Hepatocyte (in vitro differentiated cells): ENCODE data around the gene PSMD12. TPM values are rescaled to one million over a fixed set of nuclear protein-coding genes. Genes with fewer than 3 reads are reported as not detected.
"Not testable (repeated sequence)": the region's sequence is repeated elsewhere in the genome, so short reads cannot be mapped to it uniquely, and the experiment has no call there.

Source experiments
- DNase-seq: peaks from one replicate; pipeline ENCODE4 v3.0.0-alpha.2; 2016; ENCODE audit warnings: low spot score
- H2AFZ ChIP-seq: fragments of 200-600 bp; sonication (generic); 2 replicates; pipeline ENCODE4 v1.6.0; 2016; ENCODE audit warnings: antibody characterized with exemption, mild to moderate bottlenecking
- H3K27ac ChIP-seq: fragments of 200-600 bp; sonication (generic); 2 replicates; pipeline ENCODE4 v1.5.1; 2016; ENCODE audit warnings: mild to moderate bottlenecking
- H3K27me3 ChIP-seq: fragments of 200-600 bp; sonication (generic); 2 replicates; pipeline ENCODE4 v1.6.1; 2016
- H3K36me3 ChIP-seq: fragments of 200-600 bp; sonication (generic); replicated peaks from 2 replicates; pipeline ENCODE4 v1.5.1; 2016; ENCODE audit warnings: low read depth; ENCODE audit not compliant: insufficient read depth
- H3K4me1 ChIP-seq: fragments of 200-600 bp; sonication (generic); 2 replicates; pipeline ENCODE4 v1.5.1; 2016; ENCODE audit warnings: mild to moderate bottlenecking, moderate library complexity; ENCODE audit not compliant: insufficient read depth
- H3K4me2 ChIP-seq: fragments of 200-600 bp; sonication (generic); 2 replicates; pipeline ENCODE4 v1.6.0; 2016
- H3K4me3 ChIP-seq: fragments of 200-600 bp; sonication (generic); 2 replicates; pipeline ENCODE4 v1.5.1; 2016; ENCODE audit warnings: mild to moderate bottlenecking
- H3K79me2 ChIP-seq: fragments of 200-600 bp; sonication (generic); 2 replicates; pipeline ENCODE4 v1.6.0; 2017; ENCODE audit warnings: mild to moderate bottlenecking
- H3K9me2 ChIP-seq: fragments of 200-600 bp; sonication (generic); replicated peaks from 2 replicates; pipeline ENCODE4 v1.6.0; 2017; ENCODE audit warnings: mild to moderate bottlenecking; ENCODE audit not compliant: insufficient read depth
- H3K9me3 ChIP-seq: fragments of 200-600 bp; sonication (generic); 2 replicates; pipeline ENCODE4 v1.5.1; 2016; ENCODE audit warnings: low read depth, mild to moderate bottlenecking
- H4K20me1 ChIP-seq: fragments of 200-600 bp; sonication (generic); 2 replicates; pipeline ENCODE4 v1.6.0; 2016; ENCODE audit warnings: mild to moderate bottlenecking; ENCODE audit not compliant: insufficient read depth, poor library complexity, severe bottlenecking
- CTCF ChIP-seq: fragments of 200-600 bp; sonication (generic); IDR thresholded peaks from 2 replicates; pipeline ENCODE4 v1.5.1; 2016; ENCODE audit warnings: antibody characterized with exemption, mild to moderate bottlenecking; ENCODE audit not compliant: poor library complexity
- EZH2 ChIP-seq: fragments of 200-600 bp; sonication (generic); IDR thresholded peaks from 2 replicates; pipeline ENCODE4 v1.6.1; 2016; ENCODE audit warnings: antibody characterized with exemption, mild to moderate bottlenecking, borderline replicate concordance
- EZH2phosphoT487 ChIP-seq: fragments of 200-600 bp; sonication (generic); IDR thresholded peaks from one replicate; pipeline ENCODE4 v1.6.1; 2018; ENCODE audit warnings: antibody characterized with exemption, mild to moderate bottlenecking, low read depth, moderate library complexity; ENCODE audit not compliant: unreplicated experiment, severe bottlenecking
- WGBS: methylation state at CpG from one replicate; pipeline ENCODE4 v1.1.6; 2016; ENCODE audit warnings: low lambda C conversion rate; ENCODE audit errors: missing lambda C conversion rate; 5-methylcytosine and 5-hydroxymethylcytosine counted together
- polyA plus RNA-seq: library from polyadenylated mRNA; unstranded; fragments of >200 nt; fragmentation: Nextera tagmentation; extraction: Ambion mirVana; gene quantifications from 2 replicates; pipeline ENCODE4 v1.2.1, GENCODE V29; 2016
- total RNA-seq: library from RNA; depleted of rRNA; stranded (reverse); fragments of >200 nt; gene quantifications from 2 replicates; pipeline ENCODE4 v1.2.3, GENCODE V29; 2014

PSMD12 gene
- total and polyA plus RNA-seq, 2 experiments from 2014 or later, result 28.4 to 65.3 TPM

- TF ChIP-seq CTCF, result no peak
- TF ChIP-seq EZH2, result no peak
- TF ChIP-seq EZH2phosphoT487, result no peak
- Histone ChIP-seq H3K27me3 (no peaks in the 10 kb centered on the region), H3K36me3 (no peaks in the 10 kb centered on the region), H2AFZ (no peak overlapping the region), H3K9me2 (no peaks in the 10 kb centered on the region), H3K79me2 (no peaks in the 10 kb centered on the region), H3K9me3 (no peaks in the 10 kb centered on the region), H4K20me1 (no peaks in the 10 kb centered on the region), H3K4me1 (peaks cover 2% of the 10 kb centered on the region), H3K27ac (no peak overlapping the region), H3K4me3 (no peak overlapping the region), H3K4me2 (no peak overlapping the region)
- WGBS, result 95% methylated on average over 3 of the region's 3 CpGs
- DNase-seq, result no peak
Measured at GRCh38 chr17:67328026-67328425, 38.4 kb downstream of the PSMD12 start.

GRCh38 chr17:67326959-67327745, 39.2 kb downstream of the PSMD12 start:
- not testable (repeated sequence) for H3K27ac ChIP-seq, H2AFZ ChIP-seq, DNase-seq

GRCh38 chr17:67326440-67326839, 39.9 kb downstream of the PSMD12 start:
- Histone ChIP-seq H3K4me2 (no peak overlapping the region), H3K4me3 (no peak overlapping the region), H3K9me2 (no peaks in the 10 kb centered on the region), H4K20me1 (no peaks in the 10 kb centered on the region), H3K36me3 (no peaks in the 10 kb centered on the region), H3K27ac (no peak overlapping the region), H3K79me2 (no peaks in the 10 kb centered on the region), H3K9me3 (no peaks in the 10 kb centered on the region), H2AFZ (no peak overlapping the region), H3K27me3 (no peaks in the 10 kb centered on the region), H3K4me1 (no peaks in the 10 kb centered on the region)
- no peak for DNase-seq
- WGBS, result 97% methylated on average over 3 of the region's 3 CpGs
- TF ChIP-seq EZH2 (no peak), EZH2phosphoT487 (no peak), CTCF (no peak)

More at GRCh38 chr17:67326959-67327745, 39.2 kb downstream of the PSMD12 start:
- H3K9me3 ChIP-seq, H3K9me2 ChIP-seq, H3K79me2 ChIP-seq, H3K4me3 ChIP-seq, H4K20me1 ChIP-seq, H3K4me2 ChIP-seq, H3K36me3 ChIP-seq, H3K27me3 ChIP-seq, H3K4me1 ChIP-seq: not testable (repeated sequence)
- WGBS, result 69% methylated on average over 13 of the region's 13 CpGs

- no peak overlapping the region for H2AFZ ChIP-seq
- no peaks in the 10 kb centered on the region for H3K9me2 ChIP-seq
- WGBS, result 88% methylated on average over 2 of the region's 2 CpGs
- H3K27me3 ChIP-seq, result no peaks in the 10 kb centered on the region
- no peaks in the 10 kb centered on the region for H3K4me1 ChIP-seq
- no peaks in the 10 kb centered on the region for H3K36me3 ChIP-seq
- no peaks in the 10 kb centered on the region for H3K9me3 ChIP-seq
- no peaks in the 10 kb centered on the region for H3K79me2 ChIP-seq
- H4K20me1 ChIP-seq, result no peaks in the 10 kb centered on the region
- no peak overlapping the region for H3K4me3 ChIP-seq
- TF ChIP-seq CTCF, result no peak
- no peak for TF ChIP-seq EZH2phosphoT487
- no peak for TF ChIP-seq EZH2
- no peak overlapping the region for H3K27ac ChIP-seq
- no peak for DNase-seq
- H3K4me2 ChIP-seq, result no peak overlapping the region
Measured at GRCh38 chr17:67324330-67324729, 42.0 kb downstream of the PSMD12 start.
